ENCODE data around the gene MARCHF9.
A peak's percentile ranks its signal among the peaks of the same experiment; 100 is the strongest.

MARCHF9 gene

GRCh38 chr12:57724936-57725740 is 29.8 kb upstream of the MARCHF9 start:
- Histone ChIP-seq H2BK15ac (ENCODE audit: low read depth, poor library complexity, severe bottlenecking) (no peak overlapping the region), H2AFZ (ENCODE audit: low read depth, low read length) (no peak overlapping the region), H2BK5ac (ENCODE audit: low read depth, low read length, poor library complexity, severe bottlenecking) (no peak overlapping the region), H4K91ac (ENCODE audit: low read length) (no peak overlapping the region), H3K27me3 (ENCODE audit: control insufficient read depth in 1 of 2, insufficient read depth in 1 of 2, low read length in 2 of 2) (peaks cover 40 to 53% of the 10 kb centered on the region in 2 experiments), H2BK120ac (ENCODE audit: low read depth, low read length) (no peak overlapping the region), H3K36me3 (ENCODE audit: control insufficient read depth in 1 of 2, insufficient read depth in 2 of 2, low read depth in 1 of 2, low read length in 2 of 2) (peaks cover 18 to 23% of the 10 kb centered on the region in 2 experiments), H3K9me3 (ENCODE audit: control insufficient read depth, low read length) (no peaks in the 10 kb centered on the region), H3K4me2 (ENCODE audit: low read length, poor library complexity, severe bottlenecking) (no peak overlapping the region), H3K4ac (ENCODE audit: low read depth in 1 of 2, low read length in 2 of 2) (no peak overlapping the region), H2AK5ac (ENCODE audit: low read length, severe bottlenecking) (no peak overlapping the region), H3K9ac (ENCODE audit: low read length) (no peak overlapping the region), H3K79me1 (replicated peaks; ENCODE audit: low read length, poor library complexity, severe bottlenecking) (no peaks in the 10 kb centered on the region), H3K23ac (ENCODE audit: low read length in 2 of 2) (no peak overlapping the region), H3K4me3 (ENCODE audit: insufficient read depth in 1 of 2, low read depth in 1 of 2, low read length in 2 of 2) (no peak overlapping the region), H3K14ac (ENCODE audit: low read length in 2 of 2) (no peak overlapping the region), H2BK12ac (ENCODE audit: low read length in 2 of 2) (no peak overlapping the region), H3K18ac (ENCODE audit: low read depth in 1 of 2, low read length in 2 of 2) (no peak overlapping the region), H3K4me1 (ENCODE audit: control insufficient read depth, insufficient read depth, low read depth, low read length) (peaks cover 21% of the 10 kb centered on the region), H3K27ac (ENCODE audit: low read length, poor library complexity, severe bottlenecking) (no peak overlapping the region), H4K8ac (ENCODE audit: low read length) (no peak overlapping the region)
- DNase-seq, result no peak
- WGBS, result 77% methylated on average over 6 of the region's 11 CpGs

DNA sequence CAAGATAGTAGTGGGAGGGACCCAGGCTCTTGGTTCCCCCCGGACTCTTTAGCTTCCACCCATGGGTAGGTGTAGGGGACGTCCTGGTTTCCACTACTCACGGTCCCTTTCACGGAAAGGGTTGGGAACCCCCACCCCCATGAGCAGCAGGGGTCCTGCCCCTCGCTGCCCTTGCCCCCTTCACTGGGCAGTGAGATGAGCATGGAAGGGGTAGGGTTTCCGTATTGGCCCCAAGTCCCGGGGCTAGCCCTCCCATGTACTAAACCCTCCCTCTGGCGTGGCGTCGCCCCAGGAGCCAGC is 29.1 kb upstream of the MARCHF9 start:
- peak overlapping the region; percentile 30 for H2BK15ac ChIP-seq (ENCODE audit: low read depth, poor library complexity, severe bottlenecking)
- H3K4ac ChIP-seq (ENCODE audit: low read depth in 1 of 2, low read length in 2 of 2), result no peak overlapping the region
- H3K9me3 ChIP-seq (ENCODE audit: control insufficient read depth, low read length), result no peaks in the 10 kb centered on the region
- H3K4me3 ChIP-seq (ENCODE audit: insufficient read depth in 1 of 2, low read depth in 1 of 2, low read length in 2 of 2), result peak overlapping the region in 1 of 2 experiments; percentile 93
- no peak overlapping the region for H2BK120ac ChIP-seq (ENCODE audit: low read depth, low read length)
- H3K23ac ChIP-seq (ENCODE audit: low read length in 2 of 2), result no peak overlapping the region
- H4K91ac ChIP-seq (ENCODE audit: low read length), result peak overlapping the region; percentile 1
- H3K27ac ChIP-seq (ENCODE audit: low read length, poor library complexity, severe bottlenecking), result no peak overlapping the region
- H2AFZ ChIP-seq (ENCODE audit: low read depth, low read length), result no peak overlapping the region
- H2BK12ac ChIP-seq (ENCODE audit: low read length in 2 of 2), result no peak overlapping the region
- H3K9ac ChIP-seq (ENCODE audit: low read length), result peak overlapping the region; percentile 93
- 17% methylated on average over 10 of the region's 10 CpGs for WGBS
- H3K27me3 ChIP-seq (ENCODE audit: control insufficient read depth in 1 of 2, insufficient read depth in 1 of 2, low read length in 2 of 2), result peaks cover 46 to 59% of the 10 kb centered on the region in 2 experiments
- DNase-seq, result no peak
- H3K79me1 ChIP-seq (replicated peaks; ENCODE audit: low read length, poor library complexity, severe bottlenecking), result no peaks in the 10 kb centered on the region
- H3K14ac ChIP-seq (ENCODE audit: low read length in 2 of 2), result no peak overlapping the region
- peak overlapping the region in 1 of 2 experiments; percentile 37 for H3K18ac ChIP-seq (ENCODE audit: low read depth in 1 of 2, low read length in 2 of 2)
- H3K36me3 ChIP-seq (ENCODE audit: control insufficient read depth in 1 of 2, insufficient read depth in 2 of 2, low read depth in 1 of 2, low read length in 2 of 2), result peaks cover 12 to 17% of the 10 kb centered on the region in 2 experiments
- H3K4me2 ChIP-seq (ENCODE audit: low read length, poor library complexity, severe bottlenecking), result peak overlapping the region; percentile 88
- no peak overlapping the region for H4K8ac ChIP-seq (ENCODE audit: low read length)
- H2BK5ac ChIP-seq (ENCODE audit: low read depth, low read length, poor library complexity, severe bottlenecking), result no peak overlapping the region
- H2AK5ac ChIP-seq (ENCODE audit: low read length, severe bottlenecking), result no peak overlapping the region
- H3K4me1 ChIP-seq (ENCODE audit: control insufficient read depth, insufficient read depth, low read depth, low read length), result peaks cover 21% of the 10 kb centered on the region

DNA sequence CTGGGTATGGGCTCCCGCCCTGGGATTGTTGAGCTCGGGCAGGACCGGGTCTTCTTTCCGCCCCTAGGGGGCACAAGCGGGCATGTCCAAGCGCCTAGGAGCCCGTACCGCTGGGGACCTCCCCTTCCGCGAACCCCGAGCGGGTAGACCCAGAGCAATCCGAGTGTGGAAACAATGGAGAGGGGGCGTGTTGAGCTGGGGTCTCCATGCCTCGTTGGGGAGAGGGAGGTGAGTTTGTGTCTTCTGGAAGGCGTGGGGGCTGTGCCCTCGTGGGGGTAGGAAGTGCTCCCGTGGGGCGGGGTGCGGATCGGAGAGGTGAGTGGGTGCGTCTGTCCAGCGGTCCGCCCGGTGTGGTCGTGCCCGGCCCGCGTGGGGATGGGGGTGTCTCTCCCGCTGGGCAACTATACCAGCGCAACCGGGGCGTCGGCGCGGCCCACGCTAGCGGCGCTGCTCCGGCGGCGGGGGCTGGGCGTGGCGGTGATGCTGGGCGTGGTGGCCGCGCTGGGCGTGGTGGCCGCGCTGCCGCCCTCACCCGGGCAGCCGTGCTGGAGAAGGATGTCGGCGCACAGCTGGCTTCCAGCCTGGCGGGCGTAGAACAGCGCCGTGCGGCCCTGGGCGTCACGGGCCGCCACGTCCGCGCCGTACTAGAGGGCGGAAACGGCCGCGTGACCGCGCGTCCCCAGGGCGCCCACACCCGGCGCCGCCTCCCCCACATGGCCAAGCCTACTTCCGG is 28.6 kb upstream of the MARCHF9 start:
- Histone ChIP-seq H2BK5ac (ENCODE audit: low read depth, low read length, poor library complexity, severe bottlenecking) (no peak overlapping the region), H3K18ac (ENCODE audit: low read depth in 1 of 2, low read length in 2 of 2) (peak overlapping the region; percentile 73 to 97), H2BK12ac (ENCODE audit: low read length in 2 of 2) (peak overlapping the region in 1 of 2 experiments; percentile 75), H3K9ac (ENCODE audit: low read length) (peak overlapping the region; percentile 93), H3K9me3 (ENCODE audit: control insufficient read depth, low read length) (no peaks in the 10 kb centered on the region), H3K4me1 (ENCODE audit: control insufficient read depth, insufficient read depth, low read depth, low read length) (peaks cover 21% of the 10 kb centered on the region), H2AFZ (ENCODE audit: low read depth, low read length) (peak overlapping the region; percentile 74), H3K27ac (ENCODE audit: low read length, poor library complexity, severe bottlenecking) (no peak overlapping the region), H3K27me3 (ENCODE audit: control insufficient read depth in 1 of 2, insufficient read depth in 1 of 2, low read length in 2 of 2) (peaks cover 51 to 65% of the 10 kb centered on the region in 2 experiments), H3K23ac (ENCODE audit: low read length in 2 of 2) (peak overlapping the region in 1 of 2 experiments; percentile 91), H4K91ac (ENCODE audit: low read length) (peak overlapping the region; percentile 97), H2BK120ac (ENCODE audit: low read depth, low read length) (peak overlapping the region; percentile 58), H3K36me3 (ENCODE audit: control insufficient read depth in 1 of 2, insufficient read depth in 2 of 2, low read depth in 1 of 2, low read length in 2 of 2) (peaks cover 7 to 11% of the 10 kb centered on the region in 2 experiments), H3K79me1 (replicated peaks; ENCODE audit: low read length, poor library complexity, severe bottlenecking) (no peaks in the 10 kb centered on the region), H2AK5ac (ENCODE audit: low read length, severe bottlenecking) (no peak overlapping the region), H3K4ac (ENCODE audit: low read depth in 1 of 2, low read length in 2 of 2) (peak overlapping the region; percentile 61 to 75), H3K14ac (ENCODE audit: low read length in 2 of 2) (peak overlapping the region in 1 of 2 experiments; percentile 93), H4K8ac (ENCODE audit: low read length) (peak overlapping the region; percentile 72), H3K4me3 (ENCODE audit: insufficient read depth in 1 of 2, low read depth in 1 of 2, low read length in 2 of 2) (peak overlapping the region; percentile 74 to 93), H3K4me2 (ENCODE audit: low read length, poor library complexity, severe bottlenecking) (peak overlapping the region; percentile 88), H2BK15ac (ENCODE audit: low read depth, poor library complexity, severe bottlenecking) (peak overlapping the region; percentile 50)
- DNase-seq, result peak; percentile 83
- WGBS, result under 1% methylated on average over 43 of the region's 79 CpGs

All from mesenchymal stem cell (in vitro differentiated cells and primary cell).